ENCODE data around the gene VIPR2. TPM values are rescaled to one million over a fixed set of nuclear protein-coding genes. Genes with fewer than 3 reads are reported as not detected.

Gene VIPR2
- total RNA-seq, 1 experiment from 2014 or later, result not detected

- Histone ChIP-seq H3K27ac (ENCODE audit: low read depth, low read length, poor library complexity, severe bottlenecking) (no peak overlapping the region), H3K9me3 (ENCODE audit: low read depth, low read length, poor library complexity, severe bottlenecking) (no peaks in the 10 kb centered on the region), H3K27me3 (replicated peaks; ENCODE audit: insufficient read depth, low read depth, low read length, poor library complexity) (peaks cover 22% of the 10 kb centered on the region), H3K36me3 (ENCODE audit: insufficient read depth, low read length, poor library complexity, severe bottlenecking) (no peaks in the 10 kb centered on the region), H3K4me3 (ENCODE audit: low read depth, low read length, poor library complexity, severe bottlenecking) (no peak overlapping the region), H3K4me1 (ENCODE audit: insufficient read depth, low read length, poor library complexity, severe bottlenecking) (no peaks in the 10 kb centered on the region)
- no peak for DNase-seq (ENCODE audit: low spot score)
- BruUV-seq (replicated peaks), result no TSS peak
- no peak for TF ChIP-seq CTCF (conservative IDR thresholded peaks at IDR 0.05; ENCODE audit: low read depth, low read length)
- no peak for TF ChIP-seq EZH2 (IDR thresholded peaks at IDR 0.05; ENCODE audit: borderline replicate concordance, low read depth, low read length, poor library complexity, severe bottlenecking)
- ChIA-PET POLR2A (ENCODE audit: low non-redundant PET) (no interaction called here), CTCF (no interaction called here)
- intact Hi-C loops (cut with micrococcal nuclease; ENCODE audit: unreplicated experiment), result no loop called here
These were observed 65.8 kb downstream of the VIPR2 start for GRCh38 chr7:159078911-159079270.

- no TSS peak for BruUV-seq (replicated peaks)
- no peak for DNase-seq (ENCODE audit: low spot score)
- intact Hi-C loops (cut with micrococcal nuclease; ENCODE audit: unreplicated experiment), result no loop called here
- H3K27me3 ChIP-seq (replicated peaks; ENCODE audit: insufficient read depth, low read depth, low read length, poor library complexity), result peaks cover 22% of the 10 kb centered on the region
- ChIA-PET CTCF (no interaction called here), POLR2A (ENCODE audit: low non-redundant PET) (no interaction called here)
- no peaks in the 10 kb centered on the region for H3K4me1 ChIP-seq (ENCODE audit: insufficient read depth, low read length, poor library complexity, severe bottlenecking)
- TF ChIP-seq CTCF (conservative IDR thresholded peaks at IDR 0.05; ENCODE audit: low read depth, low read length) (no peak), EZH2 (IDR thresholded peaks at IDR 0.05; ENCODE audit: borderline replicate concordance, low read depth, low read length, poor library complexity, severe bottlenecking) (no peak)
- no peak overlapping the region for H3K27ac ChIP-seq (ENCODE audit: low read depth, low read length, poor library complexity, severe bottlenecking)
- no peak overlapping the region for H3K4me3 ChIP-seq (ENCODE audit: low read depth, low read length, poor library complexity, severe bottlenecking)
- no peaks in the 10 kb centered on the region for H3K36me3 ChIP-seq (ENCODE audit: insufficient read depth, low read length, poor library complexity, severe bottlenecking)
- no peaks in the 10 kb centered on the region for H3K9me3 ChIP-seq (ENCODE audit: low read depth, low read length, poor library complexity, severe bottlenecking)
These were observed 66.3 kb downstream of the VIPR2 start for GRCh38 chr7:159078193-159078910.

- TF ChIP-seq EZH2 (IDR thresholded peaks at IDR 0.05; ENCODE audit: borderline replicate concordance, low read depth, low read length, poor library complexity, severe bottlenecking), result no peak
- no peak for TF ChIP-seq CTCF (conservative IDR thresholded peaks at IDR 0.05; ENCODE audit: low read depth, low read length)
- peaks cover 22% of the 10 kb centered on the region for H3K27me3 ChIP-seq (replicated peaks; ENCODE audit: insufficient read depth, low read depth, low read length, poor library complexity)
- no peak overlapping the region for H3K4me3 ChIP-seq (ENCODE audit: low read depth, low read length, poor library complexity, severe bottlenecking)
- intact Hi-C loops (cut with micrococcal nuclease; ENCODE audit: unreplicated experiment), result no loop called here
- no peaks in the 10 kb centered on the region for H3K36me3 ChIP-seq (ENCODE audit: insufficient read depth, low read length, poor library complexity, severe bottlenecking)
- CTCF ChIA-PET, result no interaction called here
- no TSS peak for BruUV-seq (replicated peaks)
- H3K9me3 ChIP-seq (ENCODE audit: low read depth, low read length, poor library complexity, severe bottlenecking), result no peaks in the 10 kb centered on the region
- no peak for DNase-seq (ENCODE audit: low spot score)
- POLR2A ChIA-PET (ENCODE audit: low non-redundant PET), result no interaction called here
- no peak overlapping the region for H3K27ac ChIP-seq (ENCODE audit: low read depth, low read length, poor library complexity, severe bottlenecking)
- H3K4me1 ChIP-seq (ENCODE audit: insufficient read depth, low read length, poor library complexity, severe bottlenecking), result no peaks in the 10 kb centered on the region
These were observed 68.3 kb downstream of the VIPR2 start for GRCh38 chr7:159076333-159076732.
